MM.1S (cell line): ENCODE data around the gene LMO7.

Source experiments
- DNase-seq: peaks from one replicate; pipeline ENCODE4 v3.0.0-alpha.2; 2015
- H2AFZ ChIP-seq: fragments of 300-600 bp; sonication (generic); 2 replicates; pipeline ENCODE4 v1.6.0; 2016; ENCODE audit warnings: antibody characterized with exemption, low read length
- H3F3A ChIP-seq: fragments of 300-600 bp; sonication (generic); 2 replicates; pipeline ENCODE4 v1.6.1; 2016; ENCODE audit warnings: mild to moderate bottlenecking, antibody characterized with exemption, low read length, moderate library complexity, mixed read lengths; ENCODE audit not compliant: insufficient read depth
- H3K27ac ChIP-seq: fragments of 300-600 bp; sonication (generic); 2 replicates; pipeline ENCODE4 v1.5.1; 2016; ENCODE audit warnings: mild to moderate bottlenecking, low read length
- H3K27me3 ChIP-seq: fragments of 300-600 bp; sonication (generic); replicated peaks from 2 replicates; pipeline ENCODE4 v1.6.0; 2016; ENCODE audit warnings: low read length; ENCODE audit not compliant: insufficient read depth
- H3K36me3 ChIP-seq: fragments of 300-600 bp; sonication (generic); replicated peaks from 2 replicates; pipeline ENCODE4 v1.6.1; 2016; ENCODE audit warnings: mild to moderate bottlenecking, low read length, mixed read lengths; ENCODE audit not compliant: insufficient read depth
- H3K4me1 ChIP-seq: fragments of 300-600 bp; sonication (generic); 2 replicates; pipeline ENCODE4 v1.6.1; 2016; ENCODE audit warnings: low read length, mixed read lengths
- H3K4me2 ChIP-seq: fragments of 300-600 bp; sonication (generic); 2 replicates; pipeline ENCODE4 v1.6.0; 2016; ENCODE audit warnings: low read depth, low read length
- H3K4me3 ChIP-seq: fragments of 300-600 bp; sonication (generic); 2 replicates; pipeline ENCODE4 v1.5.1; 2016; ENCODE audit warnings: low read length, mixed read lengths
- H3K79me2 ChIP-seq: fragments of 300-600 bp; sonication (generic); 2 replicates; pipeline ENCODE4 v1.6.1; 2016; ENCODE audit warnings: mixed run types, low read length, mixed read lengths
- H3K9ac ChIP-seq: fragments of 300-600 bp; sonication (generic); 2 replicates; pipeline ENCODE4 v1.6.1; 2016; ENCODE audit warnings: low read length, mixed read lengths
- H3K9me2 ChIP-seq: fragments of 300-600 bp; sonication (generic); replicated peaks from 2 replicates; pipeline ENCODE4 v1.6.1; 2016; ENCODE audit warnings: mild to moderate bottlenecking, low read length, mixed read lengths; ENCODE audit not compliant: insufficient read depth
- H3K9me3 ChIP-seq: fragments of 300-600 bp; sonication (generic); replicated peaks from 2 replicates; pipeline ENCODE4 v1.6.1; 2016; ENCODE audit warnings: mild to moderate bottlenecking, low read length, mixed read lengths; ENCODE audit not compliant: insufficient read depth
- H4K20me1 ChIP-seq: fragments of 300-600 bp; sonication (generic); 2 replicates; pipeline ENCODE4 v1.6.1; 2016; ENCODE audit warnings: mild to moderate bottlenecking, low read length, moderate library complexity, mixed read lengths; ENCODE audit not compliant: insufficient read depth
- EZH2 ChIP-seq: fragments of 300-600 bp; sonication (generic); optimal IDR thresholded peaks from 2 replicates; pipeline ENCODE3; 2017; ENCODE audit warnings: low read depth, mild to moderate bottlenecking, antibody characterized with exemption, low read length, mixed read lengths
- EZH2phosphoT487 ChIP-seq: fragments of 300-600 bp; sonication (generic); IDR thresholded peaks from 2 replicates; pipeline ENCODE4 v1.6.1; 2018; ENCODE audit warnings: antibody characterized with exemption, low read length
- TF ChIP-seq, protein P1 (sequence below): fragments of 300-600 bp; sonication (generic); IDR thresholded peaks from 2 replicates; pipeline ENCODE4 v1.5.1; 2016; ENCODE audit warnings: antibody characterized with exemption, low read length, mixed read lengths

LMO7 gene

DNA sequence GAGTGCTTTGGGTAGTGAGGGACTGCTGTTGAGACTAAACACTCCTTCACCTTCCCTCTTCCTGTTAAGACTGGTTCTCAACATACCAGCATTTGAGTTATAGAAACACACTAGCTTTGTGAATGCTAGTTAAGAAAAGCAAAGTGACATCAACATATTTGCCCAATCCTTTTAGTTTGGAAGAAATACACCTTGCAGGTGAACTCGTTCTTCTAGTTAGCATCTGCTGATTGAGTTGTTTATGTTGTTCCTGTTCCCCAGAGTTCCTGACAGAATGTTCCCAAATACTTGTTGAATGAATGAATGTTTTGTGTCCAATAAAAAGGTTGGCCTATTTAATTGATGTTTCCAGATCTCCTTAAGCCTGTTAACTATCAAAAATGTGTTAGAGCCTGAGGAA is 7.1 kb downstream of the LMO7 start:
- no peaks in the 10 kb centered on the region for H3K9me2 ChIP-seq
- no peaks in the 10 kb centered on the region for H3K9me3 ChIP-seq
- no peaks in the 10 kb centered on the region for H3F3A ChIP-seq
- H3K4me2 ChIP-seq: no peak overlapping the region
- no peak overlapping the region for H2AFZ ChIP-seq
- H3K36me3 ChIP-seq: no peaks in the 10 kb centered on the region
- TF ChIP-seq EZH2phosphoT487: no peak
- TF ChIP-seq EZH2: no peak
- TF ChIP-seq, protein P1, sequence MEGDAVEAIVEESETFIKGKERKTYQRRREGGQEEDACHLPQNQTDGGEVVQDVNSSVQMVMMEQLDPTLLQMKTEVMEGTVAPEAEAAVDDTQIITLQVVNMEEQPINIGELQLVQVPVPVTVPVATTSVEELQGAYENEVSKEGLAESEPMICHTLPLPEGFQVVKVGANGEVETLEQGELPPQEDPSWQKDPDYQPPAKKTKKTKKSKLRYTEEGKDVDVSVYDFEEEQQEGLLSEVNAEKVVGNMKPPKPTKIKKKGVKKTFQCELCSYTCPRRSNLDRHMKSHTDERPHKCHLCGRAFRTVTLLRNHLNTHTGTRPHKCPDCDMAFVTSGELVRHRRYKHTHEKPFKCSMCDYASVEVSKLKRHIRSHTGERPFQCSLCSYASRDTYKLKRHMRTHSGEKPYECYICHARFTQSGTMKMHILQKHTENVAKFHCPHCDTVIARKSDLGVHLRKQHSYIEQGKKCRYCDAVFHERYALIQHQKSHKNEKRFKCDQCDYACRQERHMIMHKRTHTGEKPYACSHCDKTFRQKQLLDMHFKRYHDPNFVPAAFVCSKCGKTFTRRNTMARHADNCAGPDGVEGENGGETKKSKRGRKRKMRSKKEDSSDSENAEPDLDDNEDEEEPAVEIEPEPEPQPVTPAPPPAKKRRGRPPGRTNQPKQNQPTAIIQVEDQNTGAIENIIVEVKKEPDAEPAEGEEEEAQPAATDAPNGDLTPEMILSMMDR: no peak
- no peak overlapping the region for H3K4me3 ChIP-seq
- H4K20me1 ChIP-seq: no peaks in the 10 kb centered on the region
- no peak overlapping the region for H3K27ac ChIP-seq
- H3K9ac ChIP-seq: no peak overlapping the region
- no peaks in the 10 kb centered on the region for H3K79me2 ChIP-seq
- DNase-seq: no peak
- H3K27me3 ChIP-seq: no peaks in the 10 kb centered on the region
- no peaks in the 10 kb centered on the region for H3K4me1 ChIP-seq

DNA sequence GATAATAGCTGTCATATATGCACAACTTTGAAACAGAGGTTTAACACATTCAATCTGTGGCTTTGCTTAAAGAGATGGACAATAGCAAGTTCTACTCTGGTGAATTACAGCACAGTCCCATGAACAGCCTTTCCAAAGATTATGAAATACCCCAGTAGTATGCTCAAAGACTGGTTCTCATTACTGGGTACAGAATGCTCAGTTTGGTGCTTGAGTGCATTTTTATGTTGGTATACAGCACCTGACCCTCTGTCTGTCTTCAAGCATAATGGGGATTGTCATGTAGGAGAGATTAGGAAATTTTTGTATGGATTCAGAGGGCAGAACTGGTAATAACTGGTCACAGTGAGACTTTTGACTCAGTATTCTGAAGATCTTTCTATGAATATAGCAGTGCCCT is 7.6 kb downstream of the LMO7 start:
- Histone ChIP-seq H4K20me1 (no peaks in the 10 kb centered on the region), H3F3A (no peaks in the 10 kb centered on the region), H3K36me3 (no peaks in the 10 kb centered on the region), H3K4me1 (no peaks in the 10 kb centered on the region), H3K9me2 (no peaks in the 10 kb centered on the region), H3K27me3 (no peaks in the 10 kb centered on the region), H3K79me2 (no peaks in the 10 kb centered on the region), H3K9me3 (no peaks in the 10 kb centered on the region), H3K27ac (no peak overlapping the region), H2AFZ (no peak overlapping the region), H3K4me3 (no peak overlapping the region), H3K9ac (no peak overlapping the region), H3K4me2 (no peak overlapping the region)
- TF ChIP-seq, protein P1: no peak
- no peak for TF ChIP-seq EZH2phosphoT487
- TF ChIP-seq EZH2: no peak
- no peak for DNase-seq

DNA sequence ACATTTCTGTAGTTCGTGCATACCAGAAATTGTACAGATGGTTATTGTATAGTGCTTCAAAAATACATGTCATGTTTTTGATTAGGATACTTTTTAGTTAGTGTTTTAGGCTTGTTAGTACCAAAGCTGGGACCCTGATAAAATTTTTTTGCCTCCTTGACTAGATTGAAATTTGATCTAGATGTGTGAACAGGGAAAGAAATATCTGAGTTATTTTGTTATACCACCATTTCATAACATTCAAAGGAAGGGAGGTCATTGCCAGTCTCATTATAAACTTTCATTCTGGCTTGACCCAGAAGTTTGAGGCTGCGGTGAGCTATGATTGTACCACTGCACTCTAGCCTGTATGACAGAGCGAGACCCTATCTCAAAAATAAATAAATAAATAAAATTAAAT is 9.0 kb downstream of the LMO7 start:
- Histone ChIP-seq H4K20me1 (no peaks in the 10 kb centered on the region), H3K4me2 (no peak overlapping the region), H3K9me2 (no peaks in the 10 kb centered on the region), H3K9ac (no peak overlapping the region), H3K4me3 (no peak overlapping the region), H3K27ac (no peak overlapping the region), H3F3A (no peaks in the 10 kb centered on the region), H3K79me2 (no peaks in the 10 kb centered on the region), H2AFZ (no peak overlapping the region), H3K36me3 (no peaks in the 10 kb centered on the region), H3K9me3 (no peaks in the 10 kb centered on the region), H3K4me1 (no peaks in the 10 kb centered on the region), H3K27me3 (no peaks in the 10 kb centered on the region)
- TF ChIP-seq, protein P1: no peak
- TF ChIP-seq EZH2phosphoT487: no peak
- TF ChIP-seq EZH2: no peak
- DNase-seq: no peak
